ENCODE results near the gene ANAPC4.

ANAPC4 gene

DNA sequence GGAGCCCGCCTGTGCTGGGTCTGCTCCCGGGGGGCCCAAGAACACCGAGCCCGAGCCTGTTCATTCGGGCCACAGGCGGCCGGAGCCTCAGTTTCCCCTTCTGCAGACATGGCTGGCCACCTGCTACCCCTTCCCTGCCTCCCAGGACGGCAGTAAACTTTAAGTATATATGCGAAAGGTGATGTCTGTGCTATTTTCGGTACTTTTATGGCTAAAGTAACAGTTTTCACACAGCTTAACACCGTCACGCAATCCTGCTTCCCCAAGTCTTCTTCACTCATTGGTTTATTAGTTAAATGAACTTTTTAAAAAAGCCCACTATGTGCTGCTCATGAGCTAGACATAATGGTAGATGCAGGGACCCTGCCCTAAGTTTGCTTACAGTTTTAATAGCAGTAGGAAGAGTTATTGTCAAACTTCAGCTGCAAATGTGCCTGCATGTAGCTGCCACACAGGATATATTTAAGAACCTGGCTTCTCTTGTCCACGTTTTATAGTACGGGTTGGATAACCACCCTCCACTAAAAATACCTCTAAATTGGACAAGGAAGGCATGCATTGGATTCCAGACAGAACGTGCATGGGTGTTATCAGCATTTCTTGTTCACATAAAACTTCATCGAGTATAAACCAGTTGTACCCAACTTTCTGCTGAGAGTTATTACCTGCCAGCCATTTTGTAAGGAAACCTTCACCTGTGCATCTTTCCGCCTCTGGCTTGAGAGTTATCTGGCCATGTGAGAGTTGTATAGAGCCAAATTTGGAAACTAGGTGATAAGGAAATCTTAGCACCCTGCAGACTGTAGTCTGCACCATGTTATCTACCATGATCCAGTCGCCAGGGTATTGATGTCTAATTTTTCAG is 741 bp downstream of the ANAPC4 start:
- DNase-seq (ENCODE audit: low read depth in 1 of 2, low spot score in 1 of 2) = no peak

DNA sequence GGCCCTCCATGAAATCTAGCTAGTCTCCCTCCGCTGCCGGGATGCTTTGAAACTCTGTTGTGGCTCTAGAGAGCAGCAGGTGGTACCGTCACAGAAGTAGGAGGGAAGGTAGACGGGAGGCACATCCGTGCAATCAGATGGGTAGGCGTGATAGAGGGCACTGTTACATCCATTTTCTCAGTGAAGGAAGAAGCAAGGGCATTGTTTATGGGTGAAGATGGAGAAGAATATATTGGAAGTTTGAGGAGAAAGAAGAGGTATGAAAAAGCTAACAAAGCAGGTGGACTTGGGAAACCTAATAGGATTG is 1.3 kb downstream of the ANAPC4 start:
- no peak for DNase-seq (ENCODE audit: low read depth in 1 of 2, low spot score in 1 of 2)

GRCh38 chr4:25379591-25379990 is 2.5 kb downstream of the ANAPC4 start:
- DNase-seq (ENCODE audit: low read depth in 1 of 2, low spot score in 1 of 2) = no peak

- DNase-seq (ENCODE audit: low read depth in 1 of 2, low spot score in 1 of 2) = no peak
Measured at GRCh38 chr4:25383647-25384046, 6.6 kb downstream of the ANAPC4 start.

DNA sequence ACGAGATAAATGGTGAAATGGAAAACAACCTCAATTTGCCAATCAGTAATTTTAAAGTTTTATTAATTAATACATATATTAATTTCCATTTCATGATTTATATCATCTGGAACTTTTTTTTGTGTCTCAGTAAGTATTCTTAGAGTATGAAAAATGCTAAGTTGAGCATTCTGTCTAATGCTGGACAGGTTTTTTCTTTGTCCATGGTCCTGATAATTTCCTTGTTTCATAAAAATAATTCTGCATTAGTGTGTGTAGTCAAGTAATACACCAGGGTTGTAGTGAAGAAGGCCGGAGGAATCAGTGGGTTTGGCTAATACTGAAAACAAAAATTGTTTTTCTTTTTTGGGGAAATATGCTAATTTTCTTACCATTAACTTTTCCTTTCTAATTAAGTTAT is 9.9 kb downstream of the ANAPC4 start:
- no peak for DNase-seq (ENCODE audit: low read depth in 1 of 2, low spot score in 1 of 2)

DNA sequence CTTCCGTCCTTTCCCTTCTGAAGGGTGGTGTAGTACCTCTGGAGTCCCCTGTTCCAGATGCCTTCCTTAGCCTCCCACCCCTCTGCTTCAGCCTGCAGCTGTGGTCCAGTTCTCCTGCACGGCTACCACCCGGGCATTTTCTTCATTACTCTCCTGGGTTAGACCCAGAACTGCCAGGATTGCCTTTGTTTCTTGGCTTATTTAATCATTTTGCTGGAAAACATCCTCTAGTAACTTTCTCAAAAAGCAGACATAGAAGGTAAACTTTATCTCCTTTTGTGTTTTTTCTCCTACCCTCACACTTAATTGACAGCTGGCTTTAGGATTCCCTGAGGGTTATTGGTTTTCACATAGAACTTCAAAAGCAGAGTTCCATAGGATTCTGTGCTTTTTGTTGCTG is 20.2 kb downstream of the ANAPC4 start:
- DNase-seq (ENCODE audit: low read depth in 1 of 2, low spot score in 1 of 2) = no peak

GRCh38 chr4:25399510-25399909 is 22.4 kb downstream of the ANAPC4 start:
- no peak for DNase-seq (ENCODE audit: low read depth in 1 of 2, low spot score in 1 of 2)

- no peak for DNase-seq (ENCODE audit: low read depth in 1 of 2, low spot score in 1 of 2)
Measured at GRCh38 chr4:25401066-25401465, 24.0 kb downstream of the ANAPC4 start.

DNA sequence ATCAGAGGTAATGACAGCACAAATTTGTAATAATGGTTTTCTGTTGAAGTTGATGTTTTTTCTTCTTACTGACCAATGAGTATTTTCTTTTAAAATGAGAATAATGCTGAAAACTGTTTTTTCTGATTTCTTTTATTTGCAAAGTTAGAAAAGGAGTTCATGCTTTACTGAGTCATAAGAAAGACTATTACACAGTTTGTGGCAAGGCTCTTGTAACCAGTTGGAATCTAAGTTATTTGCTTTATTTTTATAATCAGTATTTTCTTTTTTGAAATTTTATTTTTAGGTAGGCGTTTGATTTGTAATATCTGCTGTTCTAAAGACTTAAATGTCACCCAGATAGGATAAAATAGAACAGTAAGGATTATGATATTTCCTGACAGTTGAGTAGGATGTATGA is 25.5 kb downstream of the ANAPC4 start:
- no peak for DNase-seq (ENCODE audit: low read depth in 1 of 2, low spot score in 1 of 2)

DNA sequence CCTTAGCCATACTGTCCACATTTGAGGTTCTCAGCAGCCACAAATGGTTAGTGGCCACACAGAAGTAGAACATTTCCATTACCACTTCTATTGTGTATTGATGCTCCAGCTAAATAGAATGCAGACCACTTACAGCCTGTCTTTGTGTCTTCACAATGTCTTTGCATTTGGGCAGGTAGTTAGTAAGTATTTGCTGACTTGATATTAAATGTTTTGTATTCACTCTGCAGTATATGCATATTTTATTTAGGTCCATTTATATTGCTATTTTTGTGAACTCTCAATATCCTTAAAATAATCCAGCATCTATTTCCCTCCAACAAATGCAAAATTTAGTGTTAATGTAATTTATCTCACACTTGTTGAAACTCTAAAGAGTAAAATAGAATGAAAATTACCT is 26.6 kb downstream of the ANAPC4 start:
- no peak for DNase-seq (ENCODE audit: low read depth in 1 of 2, low spot score in 1 of 2)

- no peak for DNase-seq (ENCODE audit: low read depth in 1 of 2, low spot score in 1 of 2)
Measured at GRCh38 chr4:25405453-25405852, 28.4 kb downstream of the ANAPC4 start.

GRCh38 chr4:25406081-25406692 is 29.1 kb downstream of the ANAPC4 start:
- no peak for DNase-seq (ENCODE audit: low read depth in 1 of 2, low spot score in 1 of 2)

GRCh38 chr4:25410820-25411529 is 33.9 kb downstream of the ANAPC4 start:
- DNase-seq (ENCODE audit: low read depth in 1 of 2, low spot score in 1 of 2) = no peak

DNA sequence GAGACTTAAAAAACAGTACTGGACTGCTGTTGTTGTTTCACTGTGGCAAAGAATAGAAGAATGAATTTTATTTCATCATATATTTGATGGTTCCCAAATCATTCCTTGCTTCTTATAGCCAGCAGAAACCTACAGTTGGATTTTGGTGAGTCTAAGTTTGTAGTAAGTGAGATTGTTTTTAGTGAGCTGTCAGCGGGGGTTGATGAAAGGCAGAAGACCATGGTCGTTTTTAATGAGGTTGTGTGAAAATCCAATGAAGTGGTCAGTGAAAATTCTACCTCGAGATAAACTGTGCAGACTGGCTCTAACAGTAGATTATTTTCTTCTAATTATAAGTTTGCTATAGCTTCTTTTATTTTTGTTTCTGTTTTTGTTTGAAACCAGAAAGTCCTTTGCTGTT is 36.2 kb downstream of the ANAPC4 start:
- DNase-seq (ENCODE audit: low read depth in 1 of 2, low spot score in 1 of 2) = no peak

DNA sequence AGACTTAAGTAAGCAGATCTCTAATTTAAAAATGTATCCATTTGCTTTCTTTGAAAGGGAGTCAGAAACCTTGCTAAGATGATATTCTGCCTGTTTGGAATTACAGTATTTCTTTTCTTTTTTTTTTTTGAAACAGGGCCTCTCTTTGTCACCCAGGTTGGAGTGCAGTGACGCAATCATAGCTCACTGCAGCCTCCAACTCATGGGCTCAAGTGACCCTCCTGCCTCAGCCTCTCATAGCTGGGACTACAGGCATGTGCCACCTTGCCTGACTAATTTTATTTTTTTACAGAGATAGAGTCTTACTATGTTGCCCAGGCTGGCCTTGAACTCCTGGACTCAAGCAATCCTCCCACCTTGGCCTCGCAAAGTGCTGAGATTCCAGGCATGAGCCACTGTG is 40.0 kb downstream of the ANAPC4 start:
- no peak for DNase-seq (ENCODE audit: low read depth in 1 of 2, low spot score in 1 of 2)

- no peak for DNase-seq (ENCODE audit: low read depth in 1 of 2, low spot score in 1 of 2)
Measured at GRCh38 chr4:25420931-25421330, 43.9 kb downstream of the ANAPC4 start.

DNA sequence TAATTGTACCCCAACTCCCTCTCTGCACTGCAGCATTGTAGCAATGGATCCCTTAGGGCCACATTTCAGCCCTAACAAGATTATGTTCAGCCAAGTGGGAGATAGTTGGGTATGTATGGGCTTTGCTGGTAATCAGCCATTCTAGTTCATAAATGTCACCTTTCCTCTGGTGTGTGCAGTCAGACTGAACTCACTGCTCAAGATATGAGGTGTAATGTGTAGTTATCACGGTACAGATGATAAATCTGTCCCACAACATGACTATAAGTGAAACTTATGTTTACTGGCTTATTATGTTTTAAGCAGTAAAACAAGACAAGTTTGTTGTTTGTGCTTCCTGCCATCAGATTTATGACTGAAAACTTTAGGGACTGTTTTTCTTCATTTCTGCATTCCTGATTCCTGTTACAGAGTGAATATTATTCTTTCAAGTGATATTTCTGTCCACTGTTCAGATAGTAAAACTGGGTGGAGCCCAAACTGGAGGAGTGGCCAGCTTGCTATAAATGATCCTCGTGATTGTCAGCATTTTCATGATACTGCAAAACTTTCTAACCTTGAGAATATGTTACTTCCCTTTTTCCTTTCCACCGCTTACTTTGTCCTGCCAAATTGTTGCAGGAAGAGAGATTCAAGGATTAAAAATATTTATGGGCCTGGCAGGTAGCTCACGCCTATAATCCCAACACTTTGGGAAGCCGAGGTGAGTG is 44.9 kb downstream of the ANAPC4 start:
- no peak for DNase-seq (ENCODE audit: low read depth in 1 of 2, low spot score in 1 of 2)

- no peak for DNase-seq (ENCODE audit: low read depth in 1 of 2, low spot score in 1 of 2)
Measured at GRCh38 chr4:25423548-25423947, 46.5 kb downstream of the ANAPC4 start.

- no peak for DNase-seq (ENCODE audit: low read depth in 1 of 2, low spot score in 1 of 2)
Measured at GRCh38 chr4:25424539-25425228, 47.6 kb downstream of the ANAPC4 start.

DNA sequence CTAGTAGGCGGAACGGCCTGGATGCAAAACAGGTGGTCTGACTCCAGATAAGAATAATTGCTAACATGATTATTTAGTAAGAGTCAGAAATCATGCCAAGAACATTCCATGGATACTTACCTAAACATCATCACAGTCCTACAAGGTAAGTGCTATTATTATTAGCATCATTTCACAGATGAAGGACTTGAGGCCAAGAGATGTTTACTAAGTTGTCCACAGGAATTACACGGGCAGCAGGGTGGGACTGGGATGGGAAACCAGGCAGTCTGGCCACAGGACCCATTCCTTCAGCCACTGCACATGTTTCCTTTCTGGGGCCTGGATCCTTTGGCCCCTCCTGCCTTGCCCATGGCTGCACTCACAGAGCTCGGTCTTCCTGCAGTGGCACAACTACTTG is 48.3 kb downstream of the ANAPC4 start:
- no peak for DNase-seq (ENCODE audit: low read depth in 1 of 2, low spot score in 1 of 2)

DNA sequence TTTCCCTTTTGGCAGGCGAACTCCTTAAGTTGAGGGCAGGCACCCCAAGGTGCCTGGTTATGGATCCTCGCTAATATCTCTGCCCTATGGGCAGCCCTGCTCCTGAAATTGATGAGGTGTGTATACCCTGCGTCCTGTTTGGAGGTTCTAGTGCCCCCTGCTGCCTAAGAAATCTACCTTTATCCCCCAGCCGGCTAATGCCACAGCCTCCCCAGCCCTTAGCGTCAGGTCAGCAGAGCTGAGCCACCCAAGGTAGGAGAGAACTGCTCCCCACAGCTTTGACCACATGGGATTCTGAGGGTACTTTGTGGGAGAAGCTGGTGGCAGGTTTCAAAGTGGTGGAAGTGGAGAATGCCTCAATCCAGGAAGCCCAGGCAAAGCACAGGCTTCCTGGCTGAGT is 50.8 kb downstream of the ANAPC4 start:
- DNase-seq (ENCODE audit: low read depth in 1 of 2, low spot score in 1 of 2) = no peak

Measured in stimulated activated CD4-positive, alpha-beta T cell treated with anti-CD3 and anti-CD28 coated beads, Interleukin-15, amount 100 ng/mL, for 1 hour (primary cell).